ENCODE data around the gene RXRA.

DNA sequence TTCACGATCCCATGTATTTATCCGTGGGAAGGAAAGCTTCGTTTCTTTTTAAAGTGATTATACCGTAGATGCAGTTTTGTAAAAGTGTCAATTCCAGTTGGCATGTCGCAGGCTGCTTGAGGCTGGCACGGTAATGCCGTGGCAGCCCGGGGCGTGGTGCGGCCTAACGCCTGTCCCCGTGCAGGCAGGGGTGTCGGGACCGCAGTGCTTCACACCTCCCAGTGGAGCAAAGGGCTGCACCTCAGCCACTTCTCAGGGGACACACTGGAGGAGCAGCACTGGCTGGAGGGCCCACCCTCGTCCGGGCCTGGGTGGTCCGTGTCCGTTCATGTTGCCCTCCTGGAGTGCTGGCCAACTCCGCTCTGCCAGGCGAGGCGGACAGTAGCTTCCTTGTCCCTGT lies 103.2 kb downstream of the RXRA start:
- TF ChIP-seq ZNF274 (IDR thresholded peaks at IDR 0.05; ENCODE audit: low read depth, low read length) = no peak
- no peak for TF ChIP-seq SUZ12 (IDR thresholded peaks at IDR 0.05; ENCODE audit: extremely low read depth, insufficient read depth, insufficient read length)
- TF ChIP-seq YY1 (IDR thresholded peaks at IDR 0.05; ENCODE audit: insufficient read depth, insufficient read length) = no peak
